Measurements from ENCODE around the gene BCL2L14. TPM values are rescaled to one million over a fixed set of nuclear protein-coding genes. Genes with fewer than 3 reads are reported as not detected.

The BCL2L14 gene
- total RNA-seq, 1 experiment from 2014 or later = not detected

GRCh38 chr12:12054993-12055392, 15.7 kb upstream of the BCL2L14 start:
- DNase-seq (ENCODE audit: low spot score) = no peak

GRCh38 chr12:12056951-12057350, 13.8 kb upstream of the BCL2L14 start:
- no peak for DNase-seq (ENCODE audit: low spot score)

GRCh38 chr12:12064596-12064995, 6.1 kb upstream of the BCL2L14 start:
- no peak for DNase-seq (ENCODE audit: low spot score)

- no peak for DNase-seq (ENCODE audit: low spot score)
These were observed 2.0 kb upstream of the BCL2L14 start for GRCh38 chr12:12068751-12069150.

- no peak for DNase-seq (ENCODE audit: low spot score)
These were observed 754 bp upstream of the BCL2L14 start for GRCh38 chr12:12069821-12070548.

GRCh38 chr12:12072064-12072760, 1.5 kb downstream of the BCL2L14 start:
- DNase-seq (ENCODE audit: low spot score) = no peak

GRCh38 chr12:12079291-12079690, 8.6 kb downstream of the BCL2L14 start:
- no peak for DNase-seq (ENCODE audit: low spot score)

GRCh38 chr12:12081836-12082497, 11.2 kb downstream of the BCL2L14 start:
- DNase-seq (ENCODE audit: low spot score) = peak; percentile 17

- no peak for DNase-seq (ENCODE audit: low spot score)
These were observed 12.9 kb downstream of the BCL2L14 start for GRCh38 chr12:12083688-12084087.

- DNase-seq (ENCODE audit: low spot score) = no peak
These were observed 15.6 kb downstream of the BCL2L14 start for GRCh38 chr12:12086362-12086761.

- no peak for DNase-seq (ENCODE audit: low spot score)
These were observed 16.4 kb downstream of the BCL2L14 start for GRCh38 chr12:12086973-12087692.

GRCh38 chr12:12087693-12088034, 16.9 kb downstream of the BCL2L14 start:
- no peak for DNase-seq (ENCODE audit: low spot score)

- no peak for DNase-seq (ENCODE audit: low spot score)
These were observed 17.4 kb downstream of the BCL2L14 start for GRCh38 chr12:12088147-12088546.

GRCh38 chr12:12088761-12089160, 18.0 kb downstream of the BCL2L14 start:
- no peak for DNase-seq (ENCODE audit: low spot score)

- no peak for DNase-seq (ENCODE audit: low spot score)
These were observed 20.3 kb downstream of the BCL2L14 start for GRCh38 chr12:12091071-12091470.

- DNase-seq (ENCODE audit: low spot score) = no peak
These were observed 21.4 kb downstream of the BCL2L14 start for GRCh38 chr12:12091977-12092663.

GRCh38 chr12:12094481-12094880, 23.7 kb downstream of the BCL2L14 start:
- DNase-seq (ENCODE audit: low spot score) = no peak

GRCh38 chr12:12095021-12095420, 24.3 kb downstream of the BCL2L14 start:
- DNase-seq (ENCODE audit: low spot score) = no peak

- DNase-seq (ENCODE audit: low spot score) = no peak
These were observed 27.4 kb downstream of the BCL2L14 start for GRCh38 chr12:12097891-12098690.

GRCh38 chr12:12098691-12099015, 27.9 kb downstream of the BCL2L14 start:
- no peak for DNase-seq (ENCODE audit: low spot score)

GRCh38 chr12:12099102-12099501, 28.4 kb downstream of the BCL2L14 start:
- no peak for DNase-seq (ENCODE audit: low spot score)

Measured in H4 (cell line).